HG03342 (cell line): ENCODE measurements around the gene CTLA4.

Source experiments
- ATAC-seq: cut with Tn5 transposase; IDR thresholded peaks from one replicate; pipeline ENCODE4 v1.9.1; 2021; ENCODE audit warnings: mild to moderate bottlenecking, moderate library complexity; ENCODE audit not compliant: unreplicated experiment

CTLA4 gene

GRCh38 chr2:203867561-203868200, at the start of gene CTLA4:
Gene CTLA4 (plus strand): TSS chr2:203867771. CDS start chr2:203867943, 172 bp downstream.
- ATAC-seq: no peak

GRCh38 chr2:203818656-203819055, 48.9 kb upstream of the CTLA4 start:
- ATAC-seq: no peak

- ATAC-seq: no peak
Observed at GRCh38 chr2:203819434-203820133, 48.0 kb upstream of the CTLA4 start.

GRCh38 chr2:203820969-203821368, 46.6 kb upstream of the CTLA4 start:
- peak; percentile 86 for ATAC-seq

- ATAC-seq: no peak
Observed at GRCh38 chr2:203822240-203822639, 45.3 kb upstream of the CTLA4 start.

- ATAC-seq: no peak
Observed at GRCh38 chr2:203823173-203823572, 44.4 kb upstream of the CTLA4 start.

- ATAC-seq: no peak
Observed at GRCh38 chr2:203824057-203824456, 43.5 kb upstream of the CTLA4 start.

GRCh38 chr2:203824603-203825002, 43.0 kb upstream of the CTLA4 start:
- ATAC-seq: no peak

- ATAC-seq: no peak
Observed at GRCh38 chr2:203826704-203827103, 40.9 kb upstream of the CTLA4 start.

GRCh38 chr2:203830304-203831055, 37.1 kb upstream of the CTLA4 start:
- no peak for ATAC-seq

- no peak for ATAC-seq
Observed at GRCh38 chr2:203835420-203835819, 32.2 kb upstream of the CTLA4 start.

GRCh38 chr2:203835892-203836800, 31.4 kb upstream of the CTLA4 start:
- ATAC-seq: no peak

- no peak for ATAC-seq
Observed at GRCh38 chr2:203840655-203841205, 26.8 kb upstream of the CTLA4 start.

- no peak for ATAC-seq
Observed at GRCh38 chr2:203841654-203842053, 25.9 kb upstream of the CTLA4 start.

GRCh38 chr2:203842373-203842772, 25.2 kb upstream of the CTLA4 start:
- ATAC-seq: no peak

- ATAC-seq: no peak
Observed at GRCh38 chr2:203846490-203847105, 21.0 kb upstream of the CTLA4 start.

GRCh38 chr2:203849010-203849409, 18.6 kb upstream of the CTLA4 start:
- ATAC-seq: no peak

GRCh38 chr2:203852760-203853159, 14.8 kb upstream of the CTLA4 start:
- no peak for ATAC-seq

- no peak for ATAC-seq
Observed at GRCh38 chr2:203853271-203853670, 14.3 kb upstream of the CTLA4 start.

GRCh38 chr2:203853722-203854121, 13.8 kb upstream of the CTLA4 start:
- no peak for ATAC-seq
